Epidermal melanocyte (primary cell): ENCODE measurements around the gene ATP6V1E1.
"Not testable (repeated sequence)": the region's sequence is repeated elsewhere in the genome, so short reads cannot be mapped to it uniquely, and the experiment has no call there.

Experiments
- DNase-seq: peaks from one replicate; pipeline ENCODE4 v3.0.0; 2011; ENCODE audit warnings: low spot score; ENCODE audit not compliant: insufficient read length

ATP6V1E1 gene

GRCh38 chr22:17581631-17582030 lies 46.9 kb downstream of the ATP6V1E1 start:
- no peak for DNase-seq

GRCh38 chr22:17581056-17581455 lies 47.5 kb downstream of the ATP6V1E1 start:
- no peak for DNase-seq

- no peak for DNase-seq
Observed at GRCh38 chr22:17580441-17581031, 48.0 kb downstream of the ATP6V1E1 start.

- DNase-seq = no peak
Observed at GRCh38 chr22:17579535-17579981, 49.0 kb downstream of the ATP6V1E1 start.

GRCh38 chr22:17578136-17578754 lies 50.3 kb downstream of the ATP6V1E1 start:
- DNase-seq = peak; percentile 30

- peak; percentile 48 for DNase-seq
Observed at GRCh38 chr22:17576470-17576869, 52.1 kb downstream of the ATP6V1E1 start.

GRCh38 chr22:17575681-17576080 lies 52.9 kb downstream of the ATP6V1E1 start:
- DNase-seq = no peak

GRCh38 chr22:17575151-17575550 lies 53.4 kb downstream of the ATP6V1E1 start:
- DNase-seq = no peak

- peak; percentile 46 for DNase-seq
Observed at GRCh38 chr22:17570851-17571631, 57.5 kb downstream of the ATP6V1E1 start.

- no peak for DNase-seq
Observed at GRCh38 chr22:17569971-17570511, 58.5 kb downstream of the ATP6V1E1 start.

- no peak for DNase-seq
Observed at GRCh38 chr22:17566776-17567175, 61.8 kb downstream of the ATP6V1E1 start.

- DNase-seq = not testable (repeated sequence)
Observed at GRCh38 chr22:17566016-17566687, 62.4 kb downstream of the ATP6V1E1 start.

- DNase-seq = no peak
Observed at GRCh38 chr22:17563936-17564391, 64.6 kb downstream of the ATP6V1E1 start.

GRCh38 chr22:17562906-17563870 lies 65.4 kb downstream of the ATP6V1E1 start, which contains the start of gene SLC25A18:
SLC25A18 (plus strand) TSS chr22:17563498; CDS start chr22:17579945, 16,447 bp downstream.
- DNase-seq = no peak

GRCh38 chr22:17559188-17559587 lies 69.4 kb downstream of the ATP6V1E1 start:
- no peak for DNase-seq

GRCh38 chr22:17554814-17555213 lies 73.7 kb downstream of the ATP6V1E1 start:
- no peak for DNase-seq

- DNase-seq = no peak
Observed at GRCh38 chr22:17552737-17553136, 75.8 kb downstream of the ATP6V1E1 start.

- DNase-seq = no peak
Observed at GRCh38 chr22:17549655-17550054, 78.9 kb downstream of the ATP6V1E1 start.

GRCh38 chr22:17549183-17549582 lies 79.4 kb downstream of the ATP6V1E1 start:
- DNase-seq = no peak

GRCh38 chr22:17548756-17549035 lies 79.9 kb downstream of the ATP6V1E1 start:
- no peak for DNase-seq
